Activated B cell treated with CpG ODN at 0.5 μM for 24 hours (primary cell): ENCODE measurements around the gene LRCOL1. TPM values are rescaled to one million over a fixed set of nuclear protein-coding genes. Genes with fewer than 3 reads are reported as not detected.

Experiments
- ATAC-seq: fragments of 200-7000 bp; cut with Tn5 transposase; one replicate; pipeline ENCODE4 v1.10.0; 2021; ENCODE audit warnings: low read depth, mild to moderate bottlenecking, moderate library complexity
- CTCF ChIA-PET: fragments of 350-600 bp; sonication (Branson Sonifier 250); formaldehyde crosslinking; loops from one replicate; lab custom pipeline; 2021; ENCODE audit warnings: antibody characterized with exemption; lab: Charles Lee
- POLR2A ChIA-PET: fragments of 350-600 bp; sonication (Branson Sonifier 250); formaldehyde crosslinking; loops from one replicate; lab custom pipeline; 2021; ENCODE audit warnings: antibody characterized with exemption; lab: Charles Lee
- DNase-seq: peaks from one replicate; pipeline ENCODE4 v3.0.0; 2022
- H3K27ac Mint-ChIP-seq: one replicate; pipeline ENCODE4 v1.8.0; 2020; ENCODE audit warnings: mixed read lengths
- H3K27me3 Mint-ChIP-seq: one replicate; pipeline ENCODE4 v1.8.0; 2021; ENCODE audit warnings: mixed read lengths
- H3K36me3 Mint-ChIP-seq: one replicate; pipeline ENCODE4 v1.8.0; 2021; ENCODE audit warnings: low read depth, mixed read lengths
- H3K4me1 Mint-ChIP-seq: one replicate; pipeline ENCODE4 v1.8.0; 2021; ENCODE audit warnings: mixed read lengths
- H3K4me3 Mint-ChIP-seq: one replicate; pipeline ENCODE4 v1.8.0; 2020; ENCODE audit warnings: mild to moderate bottlenecking, mixed read lengths
- H3K9me3 Mint-ChIP-seq: one replicate; pipeline ENCODE4 v1.8.0; 2020; ENCODE audit warnings: mixed read lengths
- CTCF ChIP-seq: fragments of 200-600 bp; IDR thresholded peaks from one replicate; pipeline ENCODE4 v1.8.0; 2022; ENCODE audit warnings: antibody characterized with exemption, mild to moderate bottlenecking
- intact Hi-C: fragments of 100-400 bp; cut with micrococcal nuclease; formaldehyde crosslinking; loops from one replicate; pipeline ENCODE4 v1.15.1; 2024
- total RNA-seq: library from RNA; stranded (reverse); gene quantifications from 2 replicates; pipeline ENCODE4 v1.2.3, GENCODE V29; 2022

LRCOL1 gene
- total RNA-seq, 1 donor from 2014 or later, result not detected

DNA sequence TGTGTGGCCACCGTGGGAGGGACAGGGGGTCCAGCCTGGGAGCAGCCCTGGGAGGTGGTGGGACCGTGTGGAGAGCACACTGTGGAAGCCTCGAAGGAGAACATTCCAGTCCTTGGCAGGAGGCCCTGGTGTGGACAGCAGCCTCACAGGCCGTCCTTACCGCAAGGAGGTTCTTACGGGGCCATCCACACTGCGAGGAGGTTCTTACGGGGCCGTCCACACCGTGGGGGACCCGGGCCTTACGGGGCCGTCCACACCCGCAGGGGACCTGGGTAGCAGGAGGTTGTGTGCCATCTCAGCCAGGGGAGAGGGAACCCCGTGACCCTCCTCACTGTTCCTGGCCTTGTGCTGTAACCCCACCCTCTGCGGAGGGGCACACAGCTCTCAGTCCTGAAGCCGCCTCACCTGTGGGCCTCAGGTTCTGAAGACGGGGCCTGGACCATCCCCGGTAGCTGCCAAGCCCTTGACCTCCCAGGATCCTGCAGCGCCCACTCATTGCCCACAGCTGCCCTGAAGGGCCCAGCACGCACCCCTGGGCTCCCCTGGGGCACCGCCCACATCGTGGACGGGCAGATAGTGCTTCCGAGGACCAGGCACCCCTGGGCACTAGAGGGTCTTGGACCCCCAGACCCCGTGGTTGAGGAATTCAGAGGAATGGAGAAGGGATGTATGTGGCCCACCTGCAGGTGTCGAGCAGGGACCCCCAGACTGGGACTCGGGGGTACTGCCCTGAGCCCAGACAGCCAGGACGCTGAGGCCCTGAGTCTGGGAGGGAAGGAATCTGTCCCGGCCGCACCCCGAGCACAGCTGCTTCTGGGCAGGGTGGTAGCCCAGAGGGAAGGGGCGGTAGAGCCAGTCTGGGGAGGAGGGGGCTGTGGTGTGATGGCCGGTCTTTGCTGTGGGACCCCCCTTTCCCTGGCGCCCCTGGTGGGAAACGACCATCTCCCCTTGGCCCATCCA lies 37.3 kb downstream of the LRCOL1 start:
- no peaks in the 10 kb centered on the region for H3K9me3 Mint-ChIP-seq
- H3K27me3 Mint-ChIP-seq, result no peaks in the 10 kb centered on the region
- H3K27ac Mint-ChIP-seq, result no peak overlapping the region
- DNase-seq (no peak), ATAC-seq (no peak)
- intact Hi-C loops, result no loop called here
- no peak for TF ChIP-seq CTCF
- CTCF ChIA-PET, result no interaction called here
- no peaks in the 10 kb centered on the region for H3K4me1 Mint-ChIP-seq
- peaks cover 35% of the 10 kb centered on the region for H3K36me3 Mint-ChIP-seq
- POLR2A ChIA-PET, result no interaction called here
- H3K4me3 Mint-ChIP-seq, result no peak overlapping the region

DNA sequence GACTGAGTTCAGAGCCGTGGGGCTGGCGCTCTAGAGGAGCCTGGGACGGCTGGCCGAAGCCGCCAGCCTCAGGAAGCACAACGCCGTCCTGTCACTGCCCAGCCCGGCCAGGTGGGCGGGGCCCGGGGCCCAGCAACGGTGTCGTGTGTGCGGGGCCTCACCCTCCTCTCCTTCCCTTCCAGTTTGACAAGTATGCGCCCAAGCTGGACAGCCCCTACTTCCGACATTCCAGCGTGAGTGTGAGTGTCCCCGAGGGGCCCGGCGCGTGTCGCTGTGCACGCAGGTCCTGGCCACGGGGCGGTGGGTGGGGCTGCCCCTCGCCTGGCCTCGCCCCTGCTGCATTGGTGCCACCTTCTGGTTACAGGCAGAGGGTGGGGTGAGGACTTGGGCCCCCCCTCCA lies 38.3 kb downstream of the LRCOL1 start:
- CTCF ChIA-PET, result no interaction called here

DNA sequence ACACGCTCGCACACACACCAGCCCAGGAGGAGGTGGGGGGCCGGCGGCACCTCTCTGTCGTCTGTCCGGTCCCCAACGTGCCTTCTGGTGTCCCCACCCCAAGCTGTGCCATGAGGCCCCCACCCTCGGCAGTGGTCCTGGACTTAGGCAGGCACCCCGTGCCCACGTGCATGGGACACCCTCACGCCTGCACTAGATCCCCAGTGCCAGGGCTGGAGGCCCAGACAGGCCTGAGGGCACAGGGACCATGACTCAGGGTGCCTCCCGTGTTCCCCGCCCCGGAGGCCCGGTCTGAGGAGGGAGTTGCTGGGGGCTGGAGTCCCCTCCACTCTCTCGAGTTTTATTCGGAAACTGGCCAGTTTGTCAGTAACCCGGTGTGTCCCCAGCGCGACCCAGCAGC lies 38.8 kb downstream of the LRCOL1 start:
- no peak for DNase-seq
- H3K27ac Mint-ChIP-seq, result no peak overlapping the region
- no peak for TF ChIP-seq CTCF
- no peaks in the 10 kb centered on the region for H3K27me3 Mint-ChIP-seq
- ChIA-PET POLR2A (no interaction called here), CTCF (no interaction called here)
- intact Hi-C loops, result no loop called here
- H3K36me3 Mint-ChIP-seq, result peaks cover 21% of the 10 kb centered on the region
- no peak for ATAC-seq
- H3K9me3 Mint-ChIP-seq, result no peaks in the 10 kb centered on the region
- H3K4me3 Mint-ChIP-seq, result no peak overlapping the region
- no peaks in the 10 kb centered on the region for H3K4me1 Mint-ChIP-seq

More for the DNA sequence above, 38.3 kb downstream of the LRCOL1 start:
- peaks cover 26% of the 10 kb centered on the region for H3K36me3 Mint-ChIP-seq
- ATAC-seq (no peak), DNase-seq (no peak)
- H3K27ac Mint-ChIP-seq, result no peak overlapping the region
- no peaks in the 10 kb centered on the region for H3K4me1 Mint-ChIP-seq
- H3K4me3 Mint-ChIP-seq, result no peak overlapping the region
- TF ChIP-seq CTCF, result no peak
- no peaks in the 10 kb centered on the region for H3K27me3 Mint-ChIP-seq
- POLR2A ChIA-PET, result no interaction called here
- intact Hi-C loops, result no loop called here
- no peaks in the 10 kb centered on the region for H3K9me3 Mint-ChIP-seq

GRCh38 chr12:132571051-132571450 lies 39.3 kb downstream of the LRCOL1 start:
- peaks cover 18% of the 10 kb centered on the region for H3K36me3 Mint-ChIP-seq
- ChIA-PET CTCF (no interaction called here), POLR2A (no interaction called here)
- no peak for ATAC-seq
- intact Hi-C loops, result no loop called here
- no peaks in the 10 kb centered on the region for H3K9me3 Mint-ChIP-seq
- no peak overlapping the region for H3K27ac Mint-ChIP-seq
- TF ChIP-seq CTCF, result no peak
- no peak for DNase-seq
- H3K4me1 Mint-ChIP-seq, result no peaks in the 10 kb centered on the region
- H3K4me3 Mint-ChIP-seq, result no peak overlapping the region
- H3K27me3 Mint-ChIP-seq, result no peaks in the 10 kb centered on the region

DNA sequence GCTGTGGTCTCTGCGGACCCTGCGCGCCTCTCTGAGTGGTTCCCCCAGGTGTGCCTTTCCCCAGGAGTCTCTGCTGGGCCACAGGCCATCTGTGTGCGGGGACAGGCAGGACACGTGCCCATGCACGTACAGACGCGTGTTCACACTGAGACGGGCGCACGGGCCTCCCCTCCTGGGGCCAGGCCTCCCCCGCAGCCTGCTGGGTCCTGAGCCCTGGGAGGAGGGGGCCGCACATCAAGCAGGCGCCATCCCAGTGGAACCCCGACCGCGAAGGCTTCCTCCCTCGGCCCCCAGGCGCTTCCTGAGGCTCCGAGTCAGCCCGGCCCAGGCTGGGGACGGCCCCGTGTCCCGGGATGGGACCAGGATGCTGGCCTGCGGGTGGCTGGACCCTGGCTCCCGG lies 39.7 kb downstream of the LRCOL1 start:
- DNase-seq (no peak), ATAC-seq (no peak)
- Mint-ChIP-seq H3K4me3 (no peak overlapping the region), H3K9me3 (no peaks in the 10 kb centered on the region), H3K27me3 (no peaks in the 10 kb centered on the region), H3K27ac (no peak overlapping the region), H3K4me1 (no peaks in the 10 kb centered on the region), H3K36me3 (peaks cover 22% of the 10 kb centered on the region)
- POLR2A ChIA-PET, result no interaction called here
- intact Hi-C loops, result no loop called here
- CTCF ChIA-PET, result no interaction called here
- no peak for TF ChIP-seq CTCF
